NCI-H2196 (cell line): ENCODE data around the gene AR.

Experiments
- DNase-seq: peaks from one replicate; lab custom pipeline; 2025; ENCODE audit not compliant: unreplicated experiment; lab: John Stamatoyannopoulos, UW

Gene AR

GRCh38 chrX:67543818-67544217 lies at the start of gene AR:
AR (plus strand) TSS chrX:67544021; CDS start chrX:67545147, 1,126 bp downstream.
- no peak for DNase-seq

GRCh38 chrX:67500617-67501016 lies 43.2 kb upstream of the AR start:
- DNase-seq, result no peak

- DNase-seq, result no peak
Observed at GRCh38 chrX:67503004-67503403, 40.8 kb upstream of the AR start.

GRCh38 chrX:67503453-67503852 lies 40.4 kb upstream of the AR start:
- no peak for DNase-seq

GRCh38 chrX:67520671-67521070 lies 23.1 kb upstream of the AR start:
- DNase-seq, result no peak

- DNase-seq, result no peak
Observed at GRCh38 chrX:67523002-67523681, 20.7 kb upstream of the AR start.

GRCh38 chrX:67523932-67524331 lies 19.9 kb upstream of the AR start:
- no peak for DNase-seq

- no peak for DNase-seq
Observed at GRCh38 chrX:67524428-67524827, 19.4 kb upstream of the AR start.

GRCh38 chrX:67524950-67525691 lies 18.7 kb upstream of the AR start:
- DNase-seq, result no peak

- DNase-seq, result no peak
Observed at GRCh38 chrX:67536564-67536963, 7.3 kb upstream of the AR start.

GRCh38 chrX:67538383-67538782 lies 5.4 kb upstream of the AR start:
- no peak for DNase-seq

GRCh38 chrX:67544281-67545035 lies 637 bp downstream of the AR start:
- DNase-seq, result no peak

GRCh38 chrX:67545036-67545821 lies 1.4 kb downstream of the AR start:
- no peak for DNase-seq

- DNase-seq, result no peak
Observed at GRCh38 chrX:67545893-67546495, 2.2 kb downstream of the AR start.

GRCh38 chrX:67546496-67547423 lies 2.9 kb downstream of the AR start:
- DNase-seq, result no peak

- no peak for DNase-seq
Observed at GRCh38 chrX:67555578-67556203, 11.9 kb downstream of the AR start.

- DNase-seq, result no peak
Observed at GRCh38 chrX:67558267-67558666, 14.4 kb downstream of the AR start.

- DNase-seq, result no peak
Observed at GRCh38 chrX:67563469-67564448, 19.9 kb downstream of the AR start.
